Testis (tissue), 3 donors: ENCODE results near the gene LEPROT. TPM values are rescaled to one million over a fixed set of nuclear protein-coding genes. Genes with fewer than 3 reads are reported as not detected.
"Not testable (repeated sequence)": the region's sequence is repeated elsewhere in the genome, so short reads cannot be mapped to it uniquely, and the experiment has no call there.

Experiments used
- DNase-seq: peaks from one replicate; pipeline ENCODE4 v3.0.0-alpha.2; 2019
- H3K27ac ChIP-seq, 2 donors: fragments of 200-600 bp; sonication (generic); one replicate each; pipeline ENCODE4 v1.5.1; 2019
- H3K27me3 ChIP-seq: fragments of 200-600 bp; sonication (generic); one replicate; pipeline ENCODE4 v1.5.1; 2019
- H3K36me3 ChIP-seq: fragments of 200-600 bp; sonication (generic); one replicate; pipeline ENCODE4 v1.5.1; 2017; ENCODE audit warnings: low read depth; ENCODE audit errors: missing control alignments
- H3K4me1 ChIP-seq: fragments of 200-600 bp; sonication (generic); one replicate; pipeline ENCODE4 v1.5.1; 2019
- H3K4me3 ChIP-seq, 2 donors: fragments of 200-600 bp; sonication (generic); one replicate each; pipeline ENCODE4 v1.5.1; 2017 to 2019
- H3K9me3 ChIP-seq: fragments of 200-600 bp; sonication (generic); one replicate; pipeline ENCODE4 v1.5.1; 2017
- CTCF ChIP-seq, 3 experiments: fragments of 450-650 bp in 2 of 3; fragments of 200-600 bp in 1 of 3; sonication (generic) in 1 of 3; IDR thresholded peaks; one replicate each; pipeline ENCODE4 v1.5.1; 2016 to 2019; ENCODE audit warnings: antibody characterized with exemption in 3 of 3, mild to moderate bottlenecking in 2 of 3, moderate library complexity in 1 of 3
- POLR2A ChIP-seq: fragments of 450-650 bp; IDR thresholded peaks from one replicate; pipeline ENCODE4 v1.6.1; 2017; ENCODE audit warnings: antibody characterized with exemption, mild to moderate bottlenecking, moderate library complexity
- WGBS, 2 donors: methylation state at CpG; one replicate each; pipeline ENCODE4 v1.1.5; 2018; 5-methylcytosine and 5-hydroxymethylcytosine counted together
- intact Hi-C: fragments of 100-400 bp; cut with DNase I; formaldehyde crosslinking; loops from one replicate; pipeline ENCODE4 v1.15.1; 2023; ENCODE audit warnings: low total_unique reads
- polyA plus RNA-seq: library from polyadenylated mRNA; stranded (reverse); fragments of 350-450 nt; fragmentation: Illumina TruSeq; extraction: RNeasy Lipid Tissue Mini Kit (QIAGEN cat#74804); gene quantifications from one replicate; pipeline ENCODE4 v1.2.3, GENCODE V29; 2014; ENCODE audit warnings: low read depth, low replicate concordance; ENCODE audit not compliant: insufficient read depth
- total RNA-seq, 2 donors: library from RNA; depleted of rRNA; stranded (reverse); fragments of >200 nt; gene quantifications; one replicate each; pipeline ENCODE4 v1.2.3, GENCODE V29; 2016

The LEPROT gene
- total and polyA plus RNA-seq, 3 donors from 2014 or later: 38.0 to 58.0 (median 55.0) TPM

- no peaks in the 10 kb centered on the region for H3K27me3 ChIP-seq
- no peak overlapping the region for H3K4me3 ChIP-seq
- no peaks in the 10 kb centered on the region for H3K9me3 ChIP-seq
- DNase-seq: no peak
- 97 to 98% methylated on average over 1 of the region's 1 CpG for WGBS, 2 donors
- no peaks in the 10 kb centered on the region for H3K4me1 ChIP-seq
- TF ChIP-seq CTCF (IDR thresholded peaks at IDR 0.05) (no peak), POLR2A (no peak)
- intact Hi-C loops: no loop called here
- H3K27ac ChIP-seq: no peak overlapping the region
- H3K36me3 ChIP-seq: no peaks in the 10 kb centered on the region
Observed at GRCh38 chr1:65445837-65446236, 25.4 kb downstream of the LEPROT start.

- WGBS, 2 donors: 79 to 92% methylated on average over 1 to 4 of the region's 4 CpGs
- no peaks in the 10 kb centered on the region for H3K9me3 ChIP-seq
- no peak overlapping the region for H3K27ac ChIP-seq
- no peak overlapping the region for H3K4me3 ChIP-seq
- H3K4me1 ChIP-seq: no peaks in the 10 kb centered on the region
- no peak for DNase-seq
- no peaks in the 10 kb centered on the region for H3K27me3 ChIP-seq
- no peak for TF ChIP-seq CTCF (IDR thresholded peaks at IDR 0.05)
- no peak for TF ChIP-seq POLR2A
- intact Hi-C loops: no loop called here
- H3K36me3 ChIP-seq: no peaks in the 10 kb centered on the region
Observed at GRCh38 chr1:65449214-65449823, 28.9 kb downstream of the LEPROT start.

- not testable (repeated sequence) for H3K4me3 ChIP-seq
Observed at GRCh38 chr1:65455678-65456077, 35.2 kb downstream of the LEPROT start.

GRCh38 chr1:65456481-65456880 lies 36.0 kb downstream of the LEPROT start:
- TF ChIP-seq POLR2A (no peak), CTCF (IDR thresholded peaks at IDR 0.05) (no peak)
- Histone ChIP-seq H3K4me1 (no peaks in the 10 kb centered on the region), H3K27ac (no peak overlapping the region), H3K4me3 (no peak overlapping the region), H3K9me3 (no peaks in the 10 kb centered on the region), H3K36me3 (no peaks in the 10 kb centered on the region), H3K27me3 (no peaks in the 10 kb centered on the region)
- DNase-seq: no peak
- intact Hi-C loops: no loop called here

More at GRCh38 chr1:65455678-65456077, 35.2 kb downstream of the LEPROT start:
- WGBS, 2 donors: 81 to 91% methylated on average over 10 of the region's 10 CpGs
- H3K27me3 ChIP-seq, DNase-seq, H3K27ac ChIP-seq, H3K4me1 ChIP-seq, H3K36me3 ChIP-seq, intact Hi-C loops, H3K9me3 ChIP-seq: not testable (repeated sequence)

GRCh38 chr1:65457868-65458267 lies 37.4 kb downstream of the LEPROT start:
- Histone ChIP-seq H3K9me3 (no peaks in the 10 kb centered on the region), H3K27me3 (no peaks in the 10 kb centered on the region), H3K4me1 (no peaks in the 10 kb centered on the region), H3K27ac (no peak overlapping the region), H3K36me3 (no peaks in the 10 kb centered on the region), H3K4me3 (no peak overlapping the region)
- no peak for TF ChIP-seq POLR2A
- TF ChIP-seq CTCF (IDR thresholded peaks at IDR 0.05): no peak
- intact Hi-C loops: no loop called here
- DNase-seq: no peak
